NCI-H1694 treated with DMSO at 0.1 percent for 48 hours (cell line): ENCODE results near the gene DENND11.

Experiments
- DNase-seq: peaks from one replicate; lab custom pipeline; 2025; lab: John Stamatoyannopoulos, UW

Gene DENND11

GRCh38 chr7:141702047-141702567 lies at the start of gene DENND11:
TSS of gene DENND11 (minus strand) at chr7:141702166. CDS start at chr7:141702153, 13 bp downstream.
- DNase-seq, result no peak

GRCh38 chr7:141748396-141748795 lies 46.4 kb upstream of the DENND11 start:
- DNase-seq, result no peak

GRCh38 chr7:141744131-141744530 lies 42.2 kb upstream of the DENND11 start:
- DNase-seq, result no peak

- DNase-seq, result no peak
Measured at GRCh38 chr7:141742229-141742628, 40.3 kb upstream of the DENND11 start.

- DNase-seq, result no peak
Measured at GRCh38 chr7:141739250-141739649, 37.3 kb upstream of the DENND11 start.

- DNase-seq, result no peak
Measured at GRCh38 chr7:141738592-141739013, 36.6 kb upstream of the DENND11 start.

GRCh38 chr7:141737836-141738591 lies 36.0 kb upstream of the DENND11 start, which contains the start of gene SSBP1:
TSS of gene SSBP1 (plus strand) at chr7:141738358. CDS start at chr7:141739167, 809 bp downstream.
- DNase-seq, result peak; percentile 96

GRCh38 chr7:141737118-141737835 lies 35.3 kb upstream of the DENND11 start:
- DNase-seq, result no peak

GRCh38 chr7:141731476-141732149 lies 29.6 kb upstream of the DENND11 start:
- no peak for DNase-seq

- DNase-seq, result no peak
Measured at GRCh38 chr7:141729020-141729419, 27.1 kb upstream of the DENND11 start.

GRCh38 chr7:141722529-141722928 lies 20.6 kb upstream of the DENND11 start:
- DNase-seq, result no peak

- DNase-seq, result no peak
Measured at GRCh38 chr7:141717450-141717849, 15.5 kb upstream of the DENND11 start.

- no peak for DNase-seq
Measured at GRCh38 chr7:141715794-141716689, 14.1 kb upstream of the DENND11 start.

GRCh38 chr7:141715018-141715417 lies 13.1 kb upstream of the DENND11 start:
- no peak for DNase-seq

GRCh38 chr7:141714571-141714970 lies 12.6 kb upstream of the DENND11 start:
- DNase-seq, result no peak

GRCh38 chr7:141713890-141714289 lies 11.9 kb upstream of the DENND11 start:
- DNase-seq, result no peak

GRCh38 chr7:141712603-141713255 lies 10.8 kb upstream of the DENND11 start:
- DNase-seq, result no peak

GRCh38 chr7:141710301-141710700 lies 8.3 kb upstream of the DENND11 start:
- no peak for DNase-seq

- no peak for DNase-seq
Measured at GRCh38 chr7:141709749-141710148, 7.8 kb upstream of the DENND11 start.

- DNase-seq, result no peak
Measured at GRCh38 chr7:141709318-141709717, 7.4 kb upstream of the DENND11 start.

- DNase-seq, result no peak
Measured at GRCh38 chr7:141708351-141708750, 6.4 kb upstream of the DENND11 start, which contains the start of gene WEE2. TSS of gene WEE2 (plus strand) at chr7:141708353. CDS start at chr7:141708759, 406 bp downstream.
